Measurements from ENCODE around the gene UBN1.

The UBN1 gene

GRCh38 chr16:4803401-4803844 lies 43.9 kb upstream of the UBN1 start:
- Histone ChIP-seq H3K27me3 (ENCODE audit: control insufficient read depth, insufficient read depth, low read length, poor library complexity, severe bottlenecking) (no peaks in the 10 kb centered on the region), H3K4me3 (ENCODE audit: insufficient read depth, low read depth, low read length) (peak overlapping the region; percentile 79), H3K9me3 (ENCODE audit: control insufficient read depth, low read length) (no peaks in the 10 kb centered on the region), H3K36me3 (ENCODE audit: control insufficient read depth, insufficient read depth, low read length) (peaks cover 27% of the 10 kb centered on the region), H3K27ac (ENCODE audit: insufficient read depth, low read depth, low read length, poor library complexity, severe bottlenecking) (no peak overlapping the region), H3K4me1 (ENCODE audit: control insufficient read depth, insufficient read depth, low read length) (peaks cover 13% of the 10 kb centered on the region)
- 69 to 70% methylated on average over 8 of the region's 8 CpGs for WGBS, 2 experiments

DNA sequence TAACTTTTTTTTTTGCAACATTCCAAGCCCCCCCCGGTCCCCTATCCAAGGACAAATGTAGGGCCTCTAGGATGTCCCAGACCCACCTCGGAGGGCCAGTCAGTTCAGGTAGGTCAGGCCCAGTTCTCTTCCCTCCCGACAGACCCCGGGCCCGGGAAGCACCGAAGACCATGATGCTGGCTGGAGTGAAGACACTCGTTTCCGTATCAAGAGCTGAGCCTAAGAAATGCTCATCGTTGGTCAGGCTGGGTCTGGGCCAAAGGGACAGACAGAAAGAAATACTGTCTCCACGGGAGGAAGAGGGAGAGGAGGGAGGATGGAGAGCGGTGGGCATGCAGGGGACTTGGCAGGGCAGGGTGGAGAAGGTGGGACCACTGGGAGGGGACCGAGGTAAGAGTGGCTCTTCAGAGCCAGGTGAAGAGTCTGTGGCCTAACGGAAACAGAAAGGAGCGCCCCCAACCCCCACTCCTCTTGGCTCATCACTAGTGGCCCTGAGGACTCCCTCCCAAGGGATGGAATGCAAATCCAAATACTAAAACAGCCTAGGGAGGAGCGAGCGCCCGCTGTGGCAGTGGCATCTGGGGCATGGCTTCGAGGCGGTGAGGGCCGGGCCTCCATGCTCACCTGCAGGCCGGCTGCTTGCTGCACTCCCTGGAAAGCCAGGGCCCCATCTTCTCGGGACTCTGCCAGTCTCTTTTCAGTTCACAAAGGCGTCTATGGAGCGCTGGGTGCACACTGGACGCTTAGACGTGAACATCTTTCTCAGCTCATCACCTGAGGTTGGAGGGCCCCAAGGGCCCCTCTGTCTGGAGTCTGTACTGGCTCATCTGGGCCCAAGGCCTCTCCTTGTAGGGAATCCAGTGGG lies 43.2 kb upstream of the UBN1 start:
- Histone ChIP-seq H3K36me3 (ENCODE audit: control insufficient read depth, insufficient read depth, low read length) (peaks cover 31% of the 10 kb centered on the region), H3K4me1 (ENCODE audit: control insufficient read depth, insufficient read depth, low read length) (peaks cover 13% of the 10 kb centered on the region), H3K4me3 (ENCODE audit: insufficient read depth, low read depth, low read length) (no peak overlapping the region), H3K27ac (ENCODE audit: insufficient read depth, low read depth, low read length, poor library complexity, severe bottlenecking) (no peak overlapping the region), H3K27me3 (ENCODE audit: control insufficient read depth, insufficient read depth, low read length, poor library complexity, severe bottlenecking) (no peaks in the 10 kb centered on the region), H3K9me3 (ENCODE audit: control insufficient read depth, low read length) (no peaks in the 10 kb centered on the region)
- 88 to 90% methylated on average over 26 of the region's 26 CpGs for WGBS, 2 experiments

DNA sequence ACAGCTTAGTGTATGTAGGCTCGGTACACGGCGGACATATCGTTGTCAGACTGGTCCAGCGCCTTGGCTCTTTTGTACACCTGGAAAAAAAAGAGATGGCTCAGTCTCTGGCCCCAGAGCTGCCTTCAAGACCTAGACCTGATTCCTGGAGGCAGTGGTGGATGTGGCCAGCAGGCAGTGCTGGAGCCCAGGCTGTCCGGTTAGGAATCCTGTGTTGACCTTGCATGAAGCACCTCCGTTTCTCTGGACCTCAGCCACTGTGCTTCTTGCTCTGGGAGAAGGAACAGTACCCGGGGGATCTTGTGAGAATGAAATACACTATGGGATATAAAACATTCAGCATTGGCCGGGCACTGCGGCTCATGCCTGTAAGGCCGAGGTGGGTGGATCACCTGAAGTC lies 42.0 kb upstream of the UBN1 start:
- Histone ChIP-seq H3K27ac (ENCODE audit: insufficient read depth, low read depth, low read length, poor library complexity, severe bottlenecking) (no peak overlapping the region), H3K9me3 (ENCODE audit: control insufficient read depth, low read length) (no peaks in the 10 kb centered on the region), H3K4me3 (ENCODE audit: insufficient read depth, low read depth, low read length) (no peak overlapping the region), H3K36me3 (ENCODE audit: control insufficient read depth, insufficient read depth, low read length) (peaks cover 30% of the 10 kb centered on the region), H3K4me1 (ENCODE audit: control insufficient read depth, insufficient read depth, low read length) (peaks cover 13% of the 10 kb centered on the region), H3K27me3 (ENCODE audit: control insufficient read depth, insufficient read depth, low read length, poor library complexity, severe bottlenecking) (no peaks in the 10 kb centered on the region)
- WGBS, 2 experiments = 95% methylated on average over 11 of the region's 11 CpGs

GRCh38 chr16:4806280-4806679 lies 41.0 kb upstream of the UBN1 start:
- no peak overlapping the region for H3K4me3 ChIP-seq (ENCODE audit: insufficient read depth, low read depth, low read length)
- H3K9me3 ChIP-seq (ENCODE audit: control insufficient read depth, low read length) = no peaks in the 10 kb centered on the region
- WGBS, 2 experiments = 91 to 96% methylated on average over 6 of the region's 6 CpGs
- peaks cover 34% of the 10 kb centered on the region for H3K36me3 ChIP-seq (ENCODE audit: control insufficient read depth, insufficient read depth, low read length)
- no peak overlapping the region for H3K27ac ChIP-seq (ENCODE audit: insufficient read depth, low read depth, low read length, poor library complexity, severe bottlenecking)
- no peaks in the 10 kb centered on the region for H3K27me3 ChIP-seq (ENCODE audit: control insufficient read depth, insufficient read depth, low read length, poor library complexity, severe bottlenecking)
- peaks cover 13% of the 10 kb centered on the region for H3K4me1 ChIP-seq (ENCODE audit: control insufficient read depth, insufficient read depth, low read length)

- WGBS, 2 experiments = 91 to 97% methylated on average over 3 of the region's 3 CpGs
- peaks cover 62% of the 10 kb centered on the region for H3K36me3 ChIP-seq (ENCODE audit: control insufficient read depth, insufficient read depth, low read length)
- no peaks in the 10 kb centered on the region for H3K4me1 ChIP-seq (ENCODE audit: control insufficient read depth, insufficient read depth, low read length)
Measured at GRCh38 chr16:4811242-4811641, 36.0 kb upstream of the UBN1 start.

DNA sequence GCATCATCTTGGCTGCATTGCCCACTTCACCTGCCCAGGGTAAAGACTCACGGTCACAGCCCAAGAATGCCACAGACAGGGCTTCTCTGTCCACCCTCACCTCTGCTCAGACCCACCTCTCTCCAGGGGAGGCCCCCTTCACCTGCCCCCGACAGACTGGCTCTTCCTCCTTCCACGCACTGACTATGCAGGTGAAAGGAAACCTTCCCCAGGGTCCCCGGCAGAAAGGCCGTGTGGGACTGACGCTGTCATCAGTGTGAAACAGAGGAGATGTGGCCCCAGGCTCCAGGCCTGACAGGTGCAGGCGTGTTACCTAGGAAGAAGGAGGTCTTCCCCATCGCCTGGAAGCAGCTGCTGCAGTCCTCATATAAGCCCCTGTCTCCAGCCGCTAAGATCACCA lies 35.5 kb upstream of the UBN1 start:
- Histone ChIP-seq H3K4me1 (ENCODE audit: control insufficient read depth, insufficient read depth, low read length) (no peaks in the 10 kb centered on the region), H3K9me3 (ENCODE audit: control insufficient read depth, low read length) (no peaks in the 10 kb centered on the region), H3K27ac (ENCODE audit: insufficient read depth, low read depth, low read length, poor library complexity, severe bottlenecking) (no peak overlapping the region), H3K4me3 (ENCODE audit: insufficient read depth, low read depth, low read length) (no peak overlapping the region), H3K27me3 (ENCODE audit: control insufficient read depth, insufficient read depth, low read length, poor library complexity, severe bottlenecking) (no peaks in the 10 kb centered on the region), H3K36me3 (ENCODE audit: control insufficient read depth, insufficient read depth, low read length) (peaks cover 59% of the 10 kb centered on the region)
- WGBS, 2 experiments = 94 to 96% methylated on average over 9 of the region's 9 CpGs

More at GRCh38 chr16:4811242-4811641, 36.0 kb upstream of the UBN1 start:
- no peaks in the 10 kb centered on the region for H3K27me3 ChIP-seq (ENCODE audit: control insufficient read depth, insufficient read depth, low read length, poor library complexity, severe bottlenecking)
- H3K4me3 ChIP-seq (ENCODE audit: insufficient read depth, low read depth, low read length) = no peak overlapping the region
- no peak overlapping the region for H3K27ac ChIP-seq (ENCODE audit: insufficient read depth, low read depth, low read length, poor library complexity, severe bottlenecking)
- H3K9me3 ChIP-seq (ENCODE audit: control insufficient read depth, low read length) = no peaks in the 10 kb centered on the region

GRCh38 chr16:4813251-4814003 lies 33.9 kb upstream of the UBN1 start:
- Histone ChIP-seq H3K27ac (ENCODE audit: insufficient read depth, low read depth, low read length, poor library complexity, severe bottlenecking) (no peak overlapping the region), H3K36me3 (ENCODE audit: control insufficient read depth, insufficient read depth, low read length) (peaks cover 46% of the 10 kb centered on the region)
- 94 to 96% methylated on average over 16 of the region's 16 CpGs for WGBS, 2 experiments

GRCh38 chr16:4814046-4814445 lies 33.2 kb upstream of the UBN1 start:
- Histone ChIP-seq H3K4me1 (ENCODE audit: control insufficient read depth, insufficient read depth, low read length) (no peaks in the 10 kb centered on the region), H3K36me3 (ENCODE audit: control insufficient read depth, insufficient read depth, low read length) (peaks cover 43% of the 10 kb centered on the region), H3K27me3 (ENCODE audit: control insufficient read depth, insufficient read depth, low read length, poor library complexity, severe bottlenecking) (no peaks in the 10 kb centered on the region), H3K4me3 (ENCODE audit: insufficient read depth, low read depth, low read length) (no peak overlapping the region), H3K9me3 (ENCODE audit: control insufficient read depth, low read length) (no peaks in the 10 kb centered on the region), H3K27ac (ENCODE audit: insufficient read depth, low read depth, low read length, poor library complexity, severe bottlenecking) (no peak overlapping the region)

More at GRCh38 chr16:4813251-4814003, 33.9 kb upstream of the UBN1 start:
- no peaks in the 10 kb centered on the region for H3K27me3 ChIP-seq (ENCODE audit: control insufficient read depth, insufficient read depth, low read length, poor library complexity, severe bottlenecking)
- H3K9me3 ChIP-seq (ENCODE audit: control insufficient read depth, low read length) = no peaks in the 10 kb centered on the region
- no peak overlapping the region for H3K4me3 ChIP-seq (ENCODE audit: insufficient read depth, low read depth, low read length)
- H3K4me1 ChIP-seq (ENCODE audit: control insufficient read depth, insufficient read depth, low read length) = no peaks in the 10 kb centered on the region

- WGBS, 2 experiments = 95 to 96% methylated on average over 16 of the region's 16 CpGs
- Histone ChIP-seq H3K4me1 (ENCODE audit: control insufficient read depth, insufficient read depth, low read length) (no peaks in the 10 kb centered on the region), H3K4me3 (ENCODE audit: insufficient read depth, low read depth, low read length) (no peak overlapping the region)
Measured at GRCh38 chr16:4814542-4815173, 32.6 kb upstream of the UBN1 start.

GRCh38 chr16:4820652-4821051 lies 26.6 kb upstream of the UBN1 start:
- H3K4me3 ChIP-seq (ENCODE audit: insufficient read depth, low read depth, low read length) = no peak overlapping the region
- peaks cover 37% of the 10 kb centered on the region for H3K36me3 ChIP-seq (ENCODE audit: control insufficient read depth, insufficient read depth, low read length)
- H3K27ac ChIP-seq (ENCODE audit: insufficient read depth, low read depth, low read length, poor library complexity, severe bottlenecking) = no peak overlapping the region
- H3K27me3 ChIP-seq (ENCODE audit: control insufficient read depth, insufficient read depth, low read length, poor library complexity, severe bottlenecking) = no peaks in the 10 kb centered on the region
- 96% methylated on average over 6 of the region's 6 CpGs for WGBS, 2 experiments
- no peaks in the 10 kb centered on the region for H3K4me1 ChIP-seq (ENCODE audit: control insufficient read depth, insufficient read depth, low read length)
- H3K9me3 ChIP-seq (ENCODE audit: control insufficient read depth, low read length) = no peaks in the 10 kb centered on the region

More at GRCh38 chr16:4814542-4815173, 32.6 kb upstream of the UBN1 start:
- Histone ChIP-seq H3K27ac (ENCODE audit: insufficient read depth, low read depth, low read length, poor library complexity, severe bottlenecking) (no peak overlapping the region), H3K27me3 (ENCODE audit: control insufficient read depth, insufficient read depth, low read length, poor library complexity, severe bottlenecking) (no peaks in the 10 kb centered on the region), H3K9me3 (ENCODE audit: control insufficient read depth, low read length) (no peaks in the 10 kb centered on the region), H3K36me3 (ENCODE audit: control insufficient read depth, insufficient read depth, low read length) (peaks cover 43% of the 10 kb centered on the region)
